ENCODE measurements around the gene MYO9A.

DNA sequence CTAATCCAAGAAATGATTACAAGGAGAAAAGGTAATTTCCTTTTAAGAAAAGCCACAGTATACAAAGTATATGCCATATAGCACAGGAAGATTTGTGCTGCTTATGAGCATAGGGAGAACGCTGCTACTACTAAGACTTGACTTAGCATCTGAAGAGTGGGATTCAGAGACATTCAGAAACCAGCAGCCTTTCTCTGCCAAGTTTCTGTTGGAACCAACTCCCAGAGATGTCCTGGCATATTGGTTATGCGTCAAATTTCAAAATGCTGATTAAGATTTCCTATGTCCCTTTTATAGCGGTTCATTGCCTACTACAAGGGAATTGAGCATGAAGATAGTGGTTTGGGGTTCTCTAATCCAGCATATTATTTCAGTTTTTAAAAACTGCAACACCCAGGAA is 302.6 kb downstream of the MYO9A start:
- TF ChIP-seq, protein P1, sequence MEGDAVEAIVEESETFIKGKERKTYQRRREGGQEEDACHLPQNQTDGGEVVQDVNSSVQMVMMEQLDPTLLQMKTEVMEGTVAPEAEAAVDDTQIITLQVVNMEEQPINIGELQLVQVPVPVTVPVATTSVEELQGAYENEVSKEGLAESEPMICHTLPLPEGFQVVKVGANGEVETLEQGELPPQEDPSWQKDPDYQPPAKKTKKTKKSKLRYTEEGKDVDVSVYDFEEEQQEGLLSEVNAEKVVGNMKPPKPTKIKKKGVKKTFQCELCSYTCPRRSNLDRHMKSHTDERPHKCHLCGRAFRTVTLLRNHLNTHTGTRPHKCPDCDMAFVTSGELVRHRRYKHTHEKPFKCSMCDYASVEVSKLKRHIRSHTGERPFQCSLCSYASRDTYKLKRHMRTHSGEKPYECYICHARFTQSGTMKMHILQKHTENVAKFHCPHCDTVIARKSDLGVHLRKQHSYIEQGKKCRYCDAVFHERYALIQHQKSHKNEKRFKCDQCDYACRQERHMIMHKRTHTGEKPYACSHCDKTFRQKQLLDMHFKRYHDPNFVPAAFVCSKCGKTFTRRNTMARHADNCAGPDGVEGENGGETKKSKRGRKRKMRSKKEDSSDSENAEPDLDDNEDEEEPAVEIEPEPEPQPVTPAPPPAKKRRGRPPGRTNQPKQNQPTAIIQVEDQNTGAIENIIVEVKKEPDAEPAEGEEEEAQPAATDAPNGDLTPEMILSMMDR (IDR thresholded peaks at IDR 0.05), result no peak
- no peak for TF ChIP-seq POLR2A (IDR thresholded peaks at IDR 0.05)
- TF ChIP-seq EP300 (IDR thresholded peaks at IDR 0.05), result no peak
